ENCODE measurements around the gene PRR13.

Gene PRR13

GRCh38 chr12:53489242-53489864, 47.8 kb downstream of the PRR13 start:
- Histone ChIP-seq H3K27me3 (ENCODE audit: low read length) (no peaks in the 10 kb centered on the region), H3K4me2 (ENCODE audit: low read depth, low read length, poor library complexity, severe bottlenecking) (no peak overlapping the region), H3F3A (ENCODE audit: insufficient read depth) (peaks cover 7% of the 10 kb centered on the region; the same call in 1 of the 2 replicates), H2AFZ (ENCODE audit: low read depth, low read length, severe bottlenecking) (no peak overlapping the region), H3K36me3 (ENCODE audit: low read length) (no peaks in the 10 kb centered on the region), H3K9ac (ENCODE audit: low read length) (no peak overlapping the region), H3K4me3 (ENCODE audit: insufficient read depth, low read length, poor library complexity, severe bottlenecking) (no peak overlapping the region), H3K9me3 (ENCODE audit: insufficient read depth, low read length) (no peaks in the 10 kb centered on the region), H3K79me2 (ENCODE audit: insufficient read depth, low read length) (no peaks in the 10 kb centered on the region), H3K27ac (ENCODE audit: low read depth, low read length) (no peak overlapping the region), H3K9me2 (replicated peaks; ENCODE audit: insufficient read depth, low read length) (no peaks in the 10 kb centered on the region), H4K20me1 (ENCODE audit: low read depth, low read length) (no peaks in the 10 kb centered on the region)
- no peak for TF ChIP-seq EZH2phosphoT487 (conservative IDR thresholded peaks at IDR 0.05; ENCODE audit: low read length)
- TF ChIP-seq, protein P1, sequence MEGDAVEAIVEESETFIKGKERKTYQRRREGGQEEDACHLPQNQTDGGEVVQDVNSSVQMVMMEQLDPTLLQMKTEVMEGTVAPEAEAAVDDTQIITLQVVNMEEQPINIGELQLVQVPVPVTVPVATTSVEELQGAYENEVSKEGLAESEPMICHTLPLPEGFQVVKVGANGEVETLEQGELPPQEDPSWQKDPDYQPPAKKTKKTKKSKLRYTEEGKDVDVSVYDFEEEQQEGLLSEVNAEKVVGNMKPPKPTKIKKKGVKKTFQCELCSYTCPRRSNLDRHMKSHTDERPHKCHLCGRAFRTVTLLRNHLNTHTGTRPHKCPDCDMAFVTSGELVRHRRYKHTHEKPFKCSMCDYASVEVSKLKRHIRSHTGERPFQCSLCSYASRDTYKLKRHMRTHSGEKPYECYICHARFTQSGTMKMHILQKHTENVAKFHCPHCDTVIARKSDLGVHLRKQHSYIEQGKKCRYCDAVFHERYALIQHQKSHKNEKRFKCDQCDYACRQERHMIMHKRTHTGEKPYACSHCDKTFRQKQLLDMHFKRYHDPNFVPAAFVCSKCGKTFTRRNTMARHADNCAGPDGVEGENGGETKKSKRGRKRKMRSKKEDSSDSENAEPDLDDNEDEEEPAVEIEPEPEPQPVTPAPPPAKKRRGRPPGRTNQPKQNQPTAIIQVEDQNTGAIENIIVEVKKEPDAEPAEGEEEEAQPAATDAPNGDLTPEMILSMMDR (IDR thresholded peaks at IDR 0.05; ENCODE audit: insufficient read depth, low read length, poor library complexity, severe bottlenecking), result no peak

DNA sequence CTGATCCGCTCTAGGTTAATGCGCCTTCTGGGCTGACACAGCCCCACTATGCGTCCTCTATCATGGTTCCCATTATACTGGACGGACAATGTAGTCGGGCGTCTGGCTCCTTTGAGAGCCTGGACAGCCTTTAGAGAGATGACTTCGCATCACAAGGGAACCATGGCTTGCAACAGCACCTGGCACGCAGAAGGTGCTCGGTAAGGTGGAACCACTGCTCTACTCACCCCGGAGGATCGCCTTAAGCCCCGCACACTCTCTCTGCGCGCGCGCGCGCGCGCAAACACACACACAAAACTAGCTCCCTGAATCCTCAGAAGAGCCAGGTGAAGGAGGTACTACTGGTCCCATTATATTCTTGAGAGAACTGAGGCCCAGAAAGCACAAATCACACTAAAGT, 50.7 kb downstream of the PRR13 start:
- no peak overlapping the region for H3K9ac ChIP-seq (ENCODE audit: low read length)
- no peaks in the 10 kb centered on the region for H3K9me2 ChIP-seq (replicated peaks; ENCODE audit: insufficient read depth, low read length)
- H4K20me1 ChIP-seq (ENCODE audit: low read depth, low read length), result no peaks in the 10 kb centered on the region
- H3K27ac ChIP-seq (ENCODE audit: low read depth, low read length), result no peak overlapping the region
- no peak overlapping the region for H3K4me3 ChIP-seq (ENCODE audit: insufficient read depth, low read length, poor library complexity, severe bottlenecking)
- peak overlapping the region; percentile 69 for H3K4me2 ChIP-seq (ENCODE audit: low read depth, low read length, poor library complexity, severe bottlenecking)
- H3K36me3 ChIP-seq (ENCODE audit: low read length), result no peaks in the 10 kb centered on the region
- no peaks in the 10 kb centered on the region for H3K9me3 ChIP-seq (ENCODE audit: insufficient read depth, low read length)
- no peaks in the 10 kb centered on the region for H3K79me2 ChIP-seq (ENCODE audit: insufficient read depth, low read length)
- H3F3A ChIP-seq (ENCODE audit: insufficient read depth), result peaks cover 4% of the 10 kb centered on the region; the same call in 1 of the 2 replicates
- TF ChIP-seq EZH2phosphoT487 (conservative IDR thresholded peaks at IDR 0.05; ENCODE audit: low read length), result no peak
- TF ChIP-seq, protein P1 (IDR thresholded peaks at IDR 0.05; ENCODE audit: insufficient read depth, low read length, poor library complexity, severe bottlenecking), result no peak
- H2AFZ ChIP-seq (ENCODE audit: low read depth, low read length, severe bottlenecking), result no peak overlapping the region
- H3K27me3 ChIP-seq (ENCODE audit: low read length), result no peaks in the 10 kb centered on the region

GRCh38 chr12:53492830-53493609, 51.5 kb downstream of the PRR13 start:
- H3K4me2 ChIP-seq (ENCODE audit: low read depth, low read length, poor library complexity, severe bottlenecking), result peak overlapping the region; percentile 69
- H3K79me2 ChIP-seq (ENCODE audit: insufficient read depth, low read length), result no peaks in the 10 kb centered on the region
- H3K9me3 ChIP-seq (ENCODE audit: insufficient read depth, low read length), result no peaks in the 10 kb centered on the region
- peak overlapping the region; percentile 56 for H3K4me3 ChIP-seq (ENCODE audit: insufficient read depth, low read length, poor library complexity, severe bottlenecking)
- TF ChIP-seq, protein P1 (IDR thresholded peaks at IDR 0.05; ENCODE audit: insufficient read depth, low read length, poor library complexity, severe bottlenecking), result no peak
- TF ChIP-seq EZH2phosphoT487 (conservative IDR thresholded peaks at IDR 0.05; ENCODE audit: low read length), result no peak
- no peaks in the 10 kb centered on the region for H3K27me3 ChIP-seq (ENCODE audit: low read length)
- peak overlapping the region; percentile 45 for H2AFZ ChIP-seq (ENCODE audit: low read depth, low read length, severe bottlenecking)
- H3K9ac ChIP-seq (ENCODE audit: low read length), result peak overlapping the region; percentile 59
- no peak overlapping the region for H3K27ac ChIP-seq (ENCODE audit: low read depth, low read length)
- H3K36me3 ChIP-seq (ENCODE audit: low read length), result no peaks in the 10 kb centered on the region
- no peaks in the 10 kb centered on the region for H4K20me1 ChIP-seq (ENCODE audit: low read depth, low read length)
- no peaks in the 10 kb centered on the region for H3K9me2 ChIP-seq (replicated peaks; ENCODE audit: insufficient read depth, low read length)
- peaks cover 4% of the 10 kb centered on the region; the same call in 1 of the 2 replicates for H3F3A ChIP-seq (ENCODE audit: insufficient read depth)
